Neuronal stem cell (in vitro differentiated cells): ENCODE data around the gene PRKAA2.

Experiments
- DNase-seq: peaks from one replicate; pipeline ENCODE4 v3.0.0-alpha.2; 2013; ENCODE audit warnings: low spot score
- H2AFZ ChIP-seq: one replicate; pipeline ENCODE4 v1.6.1; 2013; ENCODE audit warnings: mild to moderate bottlenecking, low read length, inconsistent platforms
- H2AK5ac ChIP-seq: 2 replicates; pipeline ENCODE4 v1.6.1; 2013; ENCODE audit warnings: low read depth, mild to moderate bottlenecking, inconsistent platforms, low read length, moderate library complexity, mixed read lengths
- H2BK120ac ChIP-seq: 2 replicates; pipeline ENCODE4 v1.6.1; 2013; ENCODE audit warnings: low read depth, mild to moderate bottlenecking, inconsistent platforms, low read length, moderate library complexity, mixed read lengths
- H2BK12ac ChIP-seq: one replicate; pipeline ENCODE4 v1.6.1; 2013; ENCODE audit warnings: low read length, inconsistent platforms
- H2BK15ac ChIP-seq: 2 replicates; pipeline ENCODE4 v1.6.1; 2013; ENCODE audit warnings: mild to moderate bottlenecking, low read length, inconsistent platforms, mixed read lengths
- H2BK5ac ChIP-seq: one replicate; pipeline ENCODE4 v1.6.1; 2013; ENCODE audit warnings: inconsistent platforms, mild to moderate bottlenecking, low read length, moderate library complexity
- H3K14ac ChIP-seq: one replicate; pipeline ENCODE4 v1.6.1; 2013; ENCODE audit warnings: low read length, inconsistent platforms
- H3K18ac ChIP-seq: 2 replicates; pipeline ENCODE4 v1.6.1; 2013; ENCODE audit warnings: low read length, inconsistent platforms
- H3K23ac ChIP-seq: 2 replicates; pipeline ENCODE4 v1.6.1; 2013; ENCODE audit warnings: low read depth, mild to moderate bottlenecking, mixed read lengths, low read length, inconsistent platforms; ENCODE audit not compliant: poor library complexity
- H3K27ac ChIP-seq: replicated peaks from 3 replicates; pipeline ENCODE4 v1.5.1; 2013; ENCODE audit warnings: low read length, inconsistent platforms
- H3K27me3 ChIP-seq, 3 experiments: 2 replicates each; pipeline ENCODE4 v1.6.1; 2013; ENCODE audit warnings: low read length in 3 of 3, mild to moderate bottlenecking in 2 of 3, inconsistent platforms in 1 of 3, low read depth in 1 of 3, mixed read lengths in 1 of 3, moderate library complexity in 1 of 3; ENCODE audit not compliant: control insufficient read depth in 3 of 3, insufficient read depth in 3 of 3
- H3K36me3 ChIP-seq, 2 donors: replicated peaks in 1 of 2; 2 replicates each; pipeline ENCODE4 v1.6.1; 2013; ENCODE audit warnings: low read length in 2 of 2; ENCODE audit not compliant: control insufficient read depth in 2 of 2, insufficient read depth in 2 of 2
- H3K4ac ChIP-seq: 2 replicates; pipeline ENCODE4 v1.6.1; 2013; ENCODE audit warnings: inconsistent platforms, mild to moderate bottlenecking, low read length, moderate library complexity
- H3K4me1 ChIP-seq, 2 donors: 1 replicate in 1 of 2; 2 replicates in 1 of 2; pipeline ENCODE4 v1.6.1; 2013; ENCODE audit warnings: low read length in 2 of 2, low read depth in 1 of 2; ENCODE audit not compliant: control insufficient read depth in 2 of 2, insufficient read depth in 1 of 2
- H3K4me2 ChIP-seq: one replicate; pipeline ENCODE4 v1.6.1; 2013; ENCODE audit warnings: mild to moderate bottlenecking, low read length, inconsistent platforms; ENCODE audit not compliant: insufficient read depth, poor library complexity, severe bottlenecking
- H3K4me3 ChIP-seq, 2 donors: 2 replicates each; pipeline ENCODE4 v1.5.1; 2013; ENCODE audit warnings: low read length in 2 of 2, mild to moderate bottlenecking in 2 of 2, inconsistent platforms in 1 of 2, moderate library complexity in 1 of 2
- H3K79me1 ChIP-seq: one replicate; pipeline ENCODE4 v1.6.1; 2013; ENCODE audit warnings: low read depth, mild to moderate bottlenecking, inconsistent platforms, low read length, moderate library complexity
- H3K9ac ChIP-seq: one replicate; pipeline ENCODE4 v1.6.1; 2013; ENCODE audit warnings: mild to moderate bottlenecking, low read depth, low read length, inconsistent platforms; ENCODE audit not compliant: poor library complexity
- H3K9me3 ChIP-seq, 2 donors: replicated peaks in 1 of 2; 2 replicates each; pipeline versions ENCODE3 to v1.6.1; 2013; ENCODE audit warnings: low read length in 2 of 2, mild to moderate bottlenecking in 2 of 2, inconsistent platforms in 1 of 2, low read depth in 1 of 2, mixed read lengths in 1 of 2, moderate library complexity in 1 of 2; ENCODE audit not compliant: control insufficient read depth in 2 of 2, insufficient read depth in 1 of 2
- H4K8ac ChIP-seq: one replicate; pipeline ENCODE4 v1.6.1; 2013; ENCODE audit warnings: low read depth, mild to moderate bottlenecking, inconsistent platforms, low read length, moderate library complexity
- H4K91ac ChIP-seq: one replicate; pipeline ENCODE4 v1.6.1; 2013; ENCODE audit warnings: low read length, low read depth, mild to moderate bottlenecking, inconsistent platforms; ENCODE audit not compliant: poor library complexity
- WGBS, 2 donors: extraction: QIAGEN DNeasy Blood & Tissue Kit; methylation state at CpG; one replicate each; pipeline ENCODE4 v1.1.7; 2013; ENCODE audit warnings: missing lambda C conversion rate in 2 of 2, mixed read lengths in 1 of 2; ENCODE audit not compliant: insufficient read length in 2 of 2, insufficient replicate concordance in 1 of 2; ENCODE audit errors: extremely low coverage in 2 of 2; 5-methylcytosine and 5-hydroxymethylcytosine counted together

PRKAA2 gene

GRCh38 chr1:56617141-56617540 lies 28.0 kb upstream of the PRKAA2 start:
- no peak overlapping the region for H3K27ac ChIP-seq
- H3K36me3 ChIP-seq = no peaks in the 10 kb centered on the region
- H3K27me3 ChIP-seq = no peaks in the 10 kb centered on the region
- H2BK15ac ChIP-seq = no peak overlapping the region
- no peaks in the 10 kb centered on the region for H3K79me1 ChIP-seq
- no peak overlapping the region for H3K9ac ChIP-seq
- no peak overlapping the region for H2BK120ac ChIP-seq
- H4K91ac ChIP-seq = no peak overlapping the region
- peaks cover 1 to 5% of the 10 kb centered on the region in 2 donors for H3K4me1 ChIP-seq
- H3K4me3 ChIP-seq = no peak overlapping the region
- H3K18ac ChIP-seq = no peak overlapping the region
- H3K9me3 ChIP-seq = no peaks in the 10 kb centered on the region
- no peak overlapping the region for H2BK5ac ChIP-seq
- H3K23ac ChIP-seq = no peak overlapping the region
- peak overlapping the region; percentile 15 for H2AFZ ChIP-seq
- no peak overlapping the region for H2AK5ac ChIP-seq
- no CpG with 5 or more reads among the region's 2 CpGs for WGBS, 2 donors
- H4K8ac ChIP-seq = no peak overlapping the region
- H3K14ac ChIP-seq = no peak overlapping the region
- H2BK12ac ChIP-seq = no peak overlapping the region
- H3K4ac ChIP-seq = no peak overlapping the region
- peak; percentile 11 for DNase-seq
- no peak overlapping the region for H3K4me2 ChIP-seq

- WGBS, 2 donors = no CpG with 5 or more reads among the region's 5 CpGs
- Histone ChIP-seq H3K4me1 (no peaks in the 10 kb centered on the region), H2BK5ac (no peak overlapping the region)
These were observed 19.2 kb upstream of the PRKAA2 start for GRCh38 chr1:56625819-56626440.

DNA sequence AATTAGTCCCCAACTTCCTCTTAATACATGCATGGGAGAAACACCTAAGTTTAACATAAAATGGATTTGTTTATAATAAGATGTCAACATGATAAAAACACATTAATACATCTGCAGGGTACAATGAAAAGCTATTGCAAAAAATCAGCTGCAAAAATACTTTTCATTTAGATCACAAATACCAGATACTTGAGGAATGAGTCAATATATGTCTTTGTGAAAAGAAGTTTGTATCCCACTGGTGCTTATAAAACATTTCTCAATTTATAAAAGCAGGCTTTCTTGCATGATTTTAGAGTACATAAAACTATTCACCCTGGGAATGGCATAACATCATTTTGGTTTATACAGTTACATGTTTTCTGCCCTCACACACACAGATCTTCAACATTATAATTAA lies 18.6 kb upstream of the PRKAA2 start:
- Histone ChIP-seq H3K4me2 (no peak overlapping the region), H2AFZ (no peak overlapping the region), H3K18ac (no peak overlapping the region), H2BK15ac (no peak overlapping the region), H3K14ac (no peak overlapping the region), H3K9me3 (no peaks in the 10 kb centered on the region), H2BK12ac (no peak overlapping the region), H3K79me1 (no peaks in the 10 kb centered on the region), H3K36me3 (no peaks in the 10 kb centered on the region), H2BK120ac (no peak overlapping the region), H3K23ac (no peak overlapping the region), H2AK5ac (no peak overlapping the region), H3K9ac (no peak overlapping the region), H3K4me1 (no peaks in the 10 kb centered on the region), H4K8ac (no peak overlapping the region), H2BK5ac (no peak overlapping the region), H3K27ac (no peak overlapping the region), H3K27me3 (no peaks in the 10 kb centered on the region), H4K91ac (no peak overlapping the region), H3K4me3 (no peak overlapping the region), H3K4ac (no peak overlapping the region)
- DNase-seq = no peak

More at GRCh38 chr1:56625819-56626440, 19.2 kb upstream of the PRKAA2 start:
- Histone ChIP-seq H3K4me3 (no peak overlapping the region), H2BK12ac (no peak overlapping the region), H3K14ac (no peak overlapping the region), H3K79me1 (no peaks in the 10 kb centered on the region), H3K23ac (no peak overlapping the region), H4K91ac (no peak overlapping the region), H3K9ac (no peak overlapping the region), H3K27ac (no peak overlapping the region), H2BK15ac (no peak overlapping the region), H3K4ac (no peak overlapping the region), H3K18ac (no peak overlapping the region), H2AK5ac (no peak overlapping the region), H3K4me2 (no peak overlapping the region), H3K36me3 (no peaks in the 10 kb centered on the region), H3K9me3 (no peaks in the 10 kb centered on the region), H4K8ac (no peak overlapping the region), H3K27me3 (no peaks in the 10 kb centered on the region), H2BK120ac (no peak overlapping the region), H2AFZ (no peak overlapping the region)
- no peak for DNase-seq

DNA sequence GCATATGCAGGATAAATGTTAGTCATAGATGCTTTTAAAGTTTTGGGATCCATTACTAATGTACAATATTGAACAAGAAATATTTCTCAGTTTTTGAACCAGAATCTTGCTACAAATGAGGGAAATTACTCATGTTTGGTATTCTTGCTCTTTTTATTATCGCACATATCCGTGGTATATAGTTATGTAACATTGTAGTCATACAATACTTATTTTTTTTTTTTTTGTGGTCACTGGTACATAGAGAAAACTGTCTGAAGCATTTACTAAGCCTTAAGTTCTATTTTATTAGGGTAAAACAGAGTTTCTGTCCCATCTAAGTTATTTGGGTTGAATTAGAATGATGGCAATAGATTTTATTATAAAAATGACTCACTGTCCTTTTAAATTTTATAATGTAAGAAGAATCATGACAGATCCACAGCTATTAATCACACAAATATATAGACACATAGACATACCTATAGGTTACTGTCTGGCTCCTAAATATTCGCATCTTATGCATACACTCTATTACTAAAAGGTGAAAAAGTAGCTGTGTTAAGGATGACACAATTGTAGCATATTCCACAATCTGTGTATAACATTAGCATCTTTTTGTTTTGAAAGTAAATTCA lies 18.0 kb upstream of the PRKAA2 start:
- Histone ChIP-seq H3K4me1 (no peaks in the 10 kb centered on the region), H2AK5ac (no peak overlapping the region), H3K27ac (no peak overlapping the region), H3K18ac (no peak overlapping the region), H3K9me3 (no peaks in the 10 kb centered on the region), H2BK5ac (no peak overlapping the region), H3K4ac (no peak overlapping the region), H3K14ac (no peak overlapping the region), H3K27me3 (no peaks in the 10 kb centered on the region), H3K4me2 (no peak overlapping the region), H2BK15ac (no peak overlapping the region), H3K36me3 (no peaks in the 10 kb centered on the region), H2AFZ (peak overlapping the region; percentile 28), H3K9ac (no peak overlapping the region), H2BK120ac (no peak overlapping the region), H2BK12ac (no peak overlapping the region), H3K79me1 (no peaks in the 10 kb centered on the region), H4K8ac (no peak overlapping the region), H3K23ac (no peak overlapping the region), H3K4me3 (no peak overlapping the region), H4K91ac (no peak overlapping the region)
- DNase-seq = no peak
- no CpG with 5 or more reads among the region's 3 CpGs for WGBS, 2 donors
